OCI-LY3 (cell line): ENCODE data around the gene FHL2.

Experiments used
- EZH2phosphoT487 ChIP-seq: fragments of 200-600 bp; shearing (Covaris generic); IDR thresholded peaks from 2 replicates; pipeline ENCODE4 v1.6.1; 2018; ENCODE audit warnings: antibody characterized with exemption, mixed run types, low read depth
- TF ChIP-seq, protein P1 (sequence below): fragments of 200-600, 300-600 bp; sonication (generic); IDR thresholded peaks from 2 replicates; pipeline ENCODE4 v1.5.1; 2014; ENCODE audit warnings: antibody characterized with exemption, low read length, low read depth

GRCh38 chr2:105388971-105389381, 9.9 kb downstream of the FHL2 start:
- TF ChIP-seq, protein P1, sequence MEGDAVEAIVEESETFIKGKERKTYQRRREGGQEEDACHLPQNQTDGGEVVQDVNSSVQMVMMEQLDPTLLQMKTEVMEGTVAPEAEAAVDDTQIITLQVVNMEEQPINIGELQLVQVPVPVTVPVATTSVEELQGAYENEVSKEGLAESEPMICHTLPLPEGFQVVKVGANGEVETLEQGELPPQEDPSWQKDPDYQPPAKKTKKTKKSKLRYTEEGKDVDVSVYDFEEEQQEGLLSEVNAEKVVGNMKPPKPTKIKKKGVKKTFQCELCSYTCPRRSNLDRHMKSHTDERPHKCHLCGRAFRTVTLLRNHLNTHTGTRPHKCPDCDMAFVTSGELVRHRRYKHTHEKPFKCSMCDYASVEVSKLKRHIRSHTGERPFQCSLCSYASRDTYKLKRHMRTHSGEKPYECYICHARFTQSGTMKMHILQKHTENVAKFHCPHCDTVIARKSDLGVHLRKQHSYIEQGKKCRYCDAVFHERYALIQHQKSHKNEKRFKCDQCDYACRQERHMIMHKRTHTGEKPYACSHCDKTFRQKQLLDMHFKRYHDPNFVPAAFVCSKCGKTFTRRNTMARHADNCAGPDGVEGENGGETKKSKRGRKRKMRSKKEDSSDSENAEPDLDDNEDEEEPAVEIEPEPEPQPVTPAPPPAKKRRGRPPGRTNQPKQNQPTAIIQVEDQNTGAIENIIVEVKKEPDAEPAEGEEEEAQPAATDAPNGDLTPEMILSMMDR: no peak
- no peak for TF ChIP-seq EZH2phosphoT487
